T-helper 2 cell (primary cell): ENCODE measurements around the gene BBS1.

Experiments
- DNase-seq, 5 experiments: peaks; one replicate each; pipeline versions ENCODE4 v3.0.0 to v3.0.0-alpha.2; 2012 to 2022

The BBS1 gene

GRCh38 chr11:66477263-66478201 lies 32.9 kb upstream of the BBS1 start:
- DNase-seq = no peak

GRCh38 chr11:66478729-66479393 lies 31.6 kb upstream of the BBS1 start:
- DNase-seq = peak in 2 of 5 experiments; percentile 22 to 30

- no peak for DNase-seq
These were observed 30.9 kb upstream of the BBS1 start for GRCh38 chr11:66479394-66480116.

- DNase-seq = peak; percentile 87 to 98 (median 94)
These were observed 30.1 kb upstream of the BBS1 start, which contains the start of gene DPP3 for GRCh38 chr11:66480117-66480938. Gene DPP3, plus strand, starts transcription at chr11:66480434. Its CDS starts 1,767 bp downstream, at chr11:66482201.

- no peak for DNase-seq
These were observed 25.5 kb upstream of the BBS1 start for GRCh38 chr11:66484806-66485380.

GRCh38 chr11:66488957-66489356 lies 21.5 kb upstream of the BBS1 start:
- no peak for DNase-seq

- DNase-seq = no peak
These were observed 20.8 kb upstream of the BBS1 start for GRCh38 chr11:66489636-66490035.

- DNase-seq = no peak
These were observed 19.0 kb upstream of the BBS1 start for GRCh38 chr11:66491315-66491935.

- no peak for DNase-seq
These were observed 18.1 kb upstream of the BBS1 start for GRCh38 chr11:66492161-66492865.

GRCh38 chr11:66493130-66493529 lies 17.3 kb upstream of the BBS1 start:
- no peak for DNase-seq

- no peak for DNase-seq
These were observed 16.0 kb upstream of the BBS1 start for GRCh38 chr11:66494458-66494857.

GRCh38 chr11:66494935-66495334 lies 15.5 kb upstream of the BBS1 start:
- DNase-seq = no peak

- DNase-seq = no peak
These were observed 15.0 kb upstream of the BBS1 start for GRCh38 chr11:66495401-66495854.

GRCh38 chr11:66497206-66497605 lies 13.2 kb upstream of the BBS1 start:
- no peak for DNase-seq

GRCh38 chr11:66498506-66498905 lies 11.9 kb upstream of the BBS1 start:
- DNase-seq = no peak

GRCh38 chr11:66505276-66505816 lies 5.1 kb upstream of the BBS1 start:
- no peak for DNase-seq

GRCh38 chr11:66509131-66509561 lies 1.3 kb upstream of the BBS1 start:
- DNase-seq = no peak

GRCh38 chr11:66510990-66511339 lies 530 bp downstream of the BBS1 start:
- no peak for DNase-seq

- DNase-seq = no peak
These were observed 13.2 kb downstream of the BBS1 start for GRCh38 chr11:66523611-66524010.

GRCh38 chr11:66524304-66525040 lies 14.0 kb downstream of the BBS1 start:
- no peak for DNase-seq
